Measurements from ENCODE around the gene PCBP3. TPM values are rescaled to one million over a fixed set of nuclear protein-coding genes. Genes with fewer than 3 reads are reported as not detected.
A peak's percentile ranks its signal among the peaks of the same experiment; 100 is the strongest.

PCBP3 gene
- polyA plus RNA-seq, 1 donor (not counting 4 experiments of a cell fraction or from before 2014, with no cell fraction given), result 0.25 TPM

DNA sequence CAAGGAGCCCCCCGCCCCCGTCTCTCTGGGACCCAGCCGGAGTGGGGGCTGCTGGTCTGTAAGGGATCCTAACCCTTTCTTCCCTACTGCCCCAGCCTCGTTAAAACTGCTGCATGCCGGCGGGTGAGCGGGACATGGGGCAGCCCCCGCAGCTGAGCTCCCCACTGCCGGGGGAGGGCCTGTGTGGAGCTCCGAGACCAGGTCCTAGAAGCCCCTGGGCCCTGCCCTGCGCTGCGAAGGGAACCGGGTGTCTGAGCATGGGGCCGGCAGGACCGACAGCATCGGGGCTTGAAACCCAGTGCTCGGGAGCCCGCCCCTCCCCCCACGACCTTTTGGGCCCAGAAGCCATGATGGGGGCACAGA, 328.8 kb downstream of the PCBP3 start:
- no peak for DNase-seq (ENCODE audit: low read depth, low spot score)
- Histone ChIP-seq H3K9ac (ENCODE audit: control insufficient read depth, extremely low read depth, insufficient read depth, low read length) (no peak overlapping the region), H3K4me3 (ENCODE audit: control insufficient read depth in 2 of 3, extremely low read depth in 1 of 3, insufficient read depth in 2 of 3, low read depth in 1 of 3, low read length in 3 of 3) (no peak overlapping the region), H3K4me2 (ENCODE audit: control insufficient read depth, extremely low read depth, insufficient read depth, low read depth, low read length) (no peak overlapping the region), H4K20me1 (ENCODE audit: control insufficient read depth, extremely low read depth, insufficient read depth, low read length) (no peaks in the 10 kb centered on the region), H3K9me1 (ENCODE audit: control insufficient read depth, extremely low read depth, insufficient read depth, low read length) (no peaks in the 10 kb centered on the region), H3K4me1 (ENCODE audit: control insufficient read depth, extremely low read depth, insufficient read depth, low read length) (peaks cover 22% of the 10 kb centered on the region), H3K27ac (ENCODE audit: control insufficient read depth, insufficient read depth, low read length) (no peak overlapping the region), H3K27me3 (ENCODE audit: control insufficient read depth, extremely low read depth, insufficient read depth, low read length) (peaks cover 38% of the 10 kb centered on the region), H3K79me2 (ENCODE audit: control insufficient read depth, insufficient read depth, low read length) (no peaks in the 10 kb centered on the region), H3K9me3 (ENCODE audit: control insufficient read depth, low read depth, low read length) (no peaks in the 10 kb centered on the region), H3K36me3 (ENCODE audit: control insufficient read depth in 2 of 2, extremely low read depth in 1 of 2, insufficient read depth in 2 of 2, low read length in 2 of 2) (no peaks in the 10 kb centered on the region), H2AFZ (ENCODE audit: control insufficient read depth, low read length) (no peak overlapping the region)
- no peak for TF ChIP-seq EZH2 (IDR thresholded peaks at IDR 0.05; ENCODE audit: low read length)
- TF ChIP-seq, protein P1, sequence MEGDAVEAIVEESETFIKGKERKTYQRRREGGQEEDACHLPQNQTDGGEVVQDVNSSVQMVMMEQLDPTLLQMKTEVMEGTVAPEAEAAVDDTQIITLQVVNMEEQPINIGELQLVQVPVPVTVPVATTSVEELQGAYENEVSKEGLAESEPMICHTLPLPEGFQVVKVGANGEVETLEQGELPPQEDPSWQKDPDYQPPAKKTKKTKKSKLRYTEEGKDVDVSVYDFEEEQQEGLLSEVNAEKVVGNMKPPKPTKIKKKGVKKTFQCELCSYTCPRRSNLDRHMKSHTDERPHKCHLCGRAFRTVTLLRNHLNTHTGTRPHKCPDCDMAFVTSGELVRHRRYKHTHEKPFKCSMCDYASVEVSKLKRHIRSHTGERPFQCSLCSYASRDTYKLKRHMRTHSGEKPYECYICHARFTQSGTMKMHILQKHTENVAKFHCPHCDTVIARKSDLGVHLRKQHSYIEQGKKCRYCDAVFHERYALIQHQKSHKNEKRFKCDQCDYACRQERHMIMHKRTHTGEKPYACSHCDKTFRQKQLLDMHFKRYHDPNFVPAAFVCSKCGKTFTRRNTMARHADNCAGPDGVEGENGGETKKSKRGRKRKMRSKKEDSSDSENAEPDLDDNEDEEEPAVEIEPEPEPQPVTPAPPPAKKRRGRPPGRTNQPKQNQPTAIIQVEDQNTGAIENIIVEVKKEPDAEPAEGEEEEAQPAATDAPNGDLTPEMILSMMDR (optimal IDR thresholded peaks at IDR 0.05 in 1 of 3, IDR thresholded peaks at IDR 0.05 in 1 of 3, conservative IDR thresholded peaks at IDR 0.05 in 1 of 3; ENCODE audit: extremely low read depth in 1 of 3, insufficient read depth in 2 of 3, low read length in 3 of 3), result no peak
- FAIRE-seq, result no peak
- dilution Hi-C loops (cut with MboI; ENCODE audit: extremely low pct_ligation_motif_present, low sequenced_read_pairs), result no loop called here

DNA sequence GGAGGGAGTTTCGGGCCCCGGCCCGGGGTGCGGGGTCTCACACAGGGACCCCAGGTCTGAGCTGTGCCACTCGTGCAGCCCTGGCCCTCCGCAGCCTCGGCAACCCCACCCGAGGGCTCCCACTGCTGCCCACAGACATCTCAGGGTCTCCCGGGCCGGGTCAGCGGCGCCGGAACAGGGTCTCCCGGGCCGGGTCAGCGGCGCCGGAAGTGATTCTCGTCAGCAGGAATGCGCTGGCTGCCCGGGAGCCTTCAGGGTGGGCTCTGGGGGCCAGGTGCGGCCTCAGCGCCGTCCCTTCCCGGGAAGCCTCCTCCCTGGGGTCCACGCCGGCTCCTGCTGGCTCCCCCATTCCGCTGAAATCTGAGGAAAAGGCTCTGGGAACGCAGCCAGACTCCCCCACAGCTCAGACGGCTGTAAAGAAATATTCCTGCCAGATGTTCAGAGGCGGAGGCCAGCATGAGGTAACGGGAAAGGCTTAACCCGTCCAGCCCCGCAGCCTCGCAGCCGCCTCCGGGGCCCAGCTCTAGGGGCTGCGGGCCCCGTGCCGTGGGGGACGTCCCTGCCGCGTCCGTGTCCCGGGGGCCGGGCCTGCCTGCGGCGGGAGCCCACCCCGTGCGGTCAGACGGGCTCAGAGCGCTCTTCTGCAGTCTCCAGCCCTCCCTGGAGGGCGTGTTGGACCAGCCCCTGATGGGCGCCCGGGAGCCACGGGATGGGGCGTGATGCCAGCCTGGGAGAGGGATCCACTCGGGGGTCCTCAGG, 329.4 kb downstream of the PCBP3 start:
- DNase-seq (ENCODE audit: low read depth, low spot score) (no peak), FAIRE-seq (no peak)
- Histone ChIP-seq H4K20me1 (ENCODE audit: control insufficient read depth, extremely low read depth, insufficient read depth, low read length) (no peaks in the 10 kb centered on the region), H3K36me3 (ENCODE audit: control insufficient read depth in 2 of 2, extremely low read depth in 1 of 2, insufficient read depth in 2 of 2, low read length in 2 of 2) (no peaks in the 10 kb centered on the region), H2AFZ (ENCODE audit: control insufficient read depth, low read length) (peak overlapping the region; percentile 19), H3K27ac (ENCODE audit: control insufficient read depth, insufficient read depth, low read length) (no peak overlapping the region), H3K9me1 (ENCODE audit: control insufficient read depth, extremely low read depth, insufficient read depth, low read length) (no peaks in the 10 kb centered on the region), H3K4me1 (ENCODE audit: control insufficient read depth, extremely low read depth, insufficient read depth, low read length) (peaks cover 22% of the 10 kb centered on the region), H3K79me2 (ENCODE audit: control insufficient read depth, insufficient read depth, low read length) (no peaks in the 10 kb centered on the region), H3K4me2 (ENCODE audit: control insufficient read depth, extremely low read depth, insufficient read depth, low read depth, low read length) (peak overlapping the region; percentile 87), H3K4me3 (ENCODE audit: control insufficient read depth in 2 of 3, extremely low read depth in 1 of 3, insufficient read depth in 2 of 3, low read depth in 1 of 3, low read length in 3 of 3) (peak overlapping the region in 1 of 3 experiments; percentile 61), H3K27me3 (ENCODE audit: control insufficient read depth, extremely low read depth, insufficient read depth, low read length) (peaks cover 38% of the 10 kb centered on the region), H3K9me3 (ENCODE audit: control insufficient read depth, low read depth, low read length) (no peaks in the 10 kb centered on the region), H3K9ac (ENCODE audit: control insufficient read depth, extremely low read depth, insufficient read depth, low read length) (peak overlapping the region; percentile 54)
- dilution Hi-C loops (cut with MboI; ENCODE audit: extremely low pct_ligation_motif_present, low sequenced_read_pairs), result no loop called here
- TF ChIP-seq EZH2 (IDR thresholded peaks at IDR 0.05; ENCODE audit: low read length), result no peak
- TF ChIP-seq, protein P1 (optimal IDR thresholded peaks at IDR 0.05 in 1 of 3, IDR thresholded peaks at IDR 0.05 in 1 of 3, conservative IDR thresholded peaks at IDR 0.05 in 1 of 3; ENCODE audit: extremely low read depth in 1 of 3, insufficient read depth in 2 of 3, low read length in 3 of 3), result no peak
